Right lobe of liver (tissue), 6 donors: ENCODE results near the gene NLRP14. TPM values are rescaled to one million over a fixed set of nuclear protein-coding genes. Genes with fewer than 3 reads are reported as not detected.

Experiments
- ATAC-seq, 4 donors: fragments of 200-7000 bp; cut with Tn5 transposase; one replicate each; pipeline ENCODE4 v1.9.1; 2020; ENCODE audit warnings: mild to moderate bottlenecking in 4 of 4, moderate library complexity in 4 of 4
- DNase-seq, 3 donors: peaks; one replicate each; pipeline ENCODE4 v3.0.0-alpha.2; 2020
- H3K27ac ChIP-seq, 3 donors: fragments of 200-600 bp; one replicate each; pipeline ENCODE4 v1.8.0; 2022
- H3K27me3 ChIP-seq, 2 donors: fragments of 200-600 bp; one replicate each; pipeline ENCODE4 v1.8.0; 2022
- H3K36me3 ChIP-seq, 4 donors: fragments of 200-600 bp; sonication (generic) in 1 of 4; one replicate each; pipeline versions ENCODE4 v1.5.1 to v1.8.0; 2017 to 2022; ENCODE audit warnings: control low read depth in 1 of 4
- H3K4me1 ChIP-seq, 4 donors: fragments of 200-600 bp; sonication (generic) in 1 of 4; one replicate each; pipeline versions ENCODE4 v1.5.1 to v1.8.0; 2017 to 2022; ENCODE audit warnings: control low read depth in 1 of 4
- H3K4me3 ChIP-seq, 3 donors: fragments of 200-600 bp; one replicate each; pipeline ENCODE4 v1.8.0; 2022
- H3K9me3 ChIP-seq, 4 donors: fragments of 200-600 bp; sonication (generic) in 1 of 4; one replicate each; pipeline versions ENCODE4 v1.5.1 to v1.8.0; 2017 to 2022; ENCODE audit warnings: control low read depth in 1 of 4
- CTCF ChIP-seq, 4 donors: fragments of 200-600 bp in 3 of 4; fragments of 450-650 bp in 1 of 4; IDR thresholded peaks; one replicate each; pipeline versions ENCODE4 v1.5.1 to v1.8.0; 2016 to 2022; ENCODE audit warnings: antibody characterized with exemption in 4 of 4, mild to moderate bottlenecking in 2 of 4
- POLR2A ChIP-seq: fragments of 450-650 bp; IDR thresholded peaks from one replicate; pipeline ENCODE4 v1.6.1; 2017; ENCODE audit warnings: antibody characterized with exemption, mild to moderate bottlenecking
- WGBS: methylation state at CpG from one replicate; pipeline ENCODE4 v1.1.6; 2018; ENCODE audit warnings: low coverage, low lambda C conversion rate; ENCODE audit not compliant: insufficient coverage; ENCODE audit errors: missing lambda C conversion rate; 5-methylcytosine and 5-hydroxymethylcytosine counted together
- intact Hi-C, 2 donors: fragments of 100-400 bp; cut with DNase I; formaldehyde crosslinking; loops; one replicate each; pipeline versions ENCODE4 v1.11.2 to v1.14.1; 2022
- total RNA-seq, 6 experiments: library from RNA; depleted of rRNA in 2 of 6; stranded (reverse); fragments of >200 nt in 2 of 6; fragmentation: NEBNext Ultra II Directional in 3 of 6; extraction: Animal tissue kit (Norgen Biotek cat#: 25700) in 3 of 6; gene quantifications; one replicate each; pipeline versions ENCODE4 v1.1.0 to v1.2.4, GENCODE V29; 2016 to 2023
- donor health status: DM: no; HTN: yes; CAD: no.
- donor health status: DM: no; HTN: no; CAD: no.
- donor health status: DM: no; HTN: no; CAD: no.
- donor health status: DM: no; HTN: yes; CAD: no.
- donor health status: DM: no; HTN: yes; CAD: no.

NLRP14 gene
- total RNA-seq, 6 experiments from 2014 or later: 0.07 to 0.26 (median 0.10) TPM; not detected in 2

GRCh38 chr11:6995703-6996102 is 24.6 kb upstream of the NLRP14 start:
- Histone ChIP-seq H3K27me3 (no peaks in the 10 kb centered on the region), H3K4me3 (no peak overlapping the region), H3K27ac (no peak overlapping the region), H3K4me1 (peaks cover 0 to 3% (median 0%) of the 10 kb centered on the region in 4 donors), H3K36me3 (no peaks in the 10 kb centered on the region), H3K9me3 (no peaks in the 10 kb centered on the region)
- no peak for ATAC-seq
- DNase-seq: no peak
- intact Hi-C loops: no loop called here
- TF ChIP-seq CTCF (IDR thresholded peaks at IDR 0.05) (no peak), POLR2A (no peak)

DNA sequence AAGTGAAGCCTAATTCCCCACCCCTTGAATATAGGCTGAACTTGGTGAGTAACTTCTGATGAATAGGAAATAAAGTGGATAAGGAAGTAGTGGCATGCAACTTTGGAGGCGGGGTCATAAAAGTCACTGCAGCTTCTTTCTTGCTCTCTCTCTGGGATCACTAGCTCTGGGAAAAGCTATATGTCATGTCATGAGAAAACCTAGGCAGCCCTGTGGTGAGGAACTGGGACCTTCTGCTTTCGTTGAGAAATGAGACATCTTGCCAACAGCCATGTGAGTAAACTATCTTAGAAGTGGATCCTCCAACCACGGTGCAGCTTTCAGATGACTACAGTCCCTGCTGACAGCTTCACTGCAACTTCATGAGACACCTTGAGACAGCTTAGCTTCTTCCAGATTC is 15.8 kb upstream of the NLRP14 start:
- H3K4me3 ChIP-seq: no peak overlapping the region
- no peaks in the 10 kb centered on the region for H3K9me3 ChIP-seq
- no peaks in the 10 kb centered on the region for H3K27me3 ChIP-seq
- no peaks in the 10 kb centered on the region for H3K4me1 ChIP-seq
- WGBS: 48% methylated on average over 3 of the region's 3 CpGs
- DNase-seq (no peak), ATAC-seq (peak in 2 of 4 donors; percentile 27 to 32)
- H3K27ac ChIP-seq: no peak overlapping the region
- TF ChIP-seq POLR2A (no peak), CTCF (IDR thresholded peaks at IDR 0.05) (no peak)
- no peaks in the 10 kb centered on the region for H3K36me3 ChIP-seq
- intact Hi-C loops: no loop called here

DNA sequence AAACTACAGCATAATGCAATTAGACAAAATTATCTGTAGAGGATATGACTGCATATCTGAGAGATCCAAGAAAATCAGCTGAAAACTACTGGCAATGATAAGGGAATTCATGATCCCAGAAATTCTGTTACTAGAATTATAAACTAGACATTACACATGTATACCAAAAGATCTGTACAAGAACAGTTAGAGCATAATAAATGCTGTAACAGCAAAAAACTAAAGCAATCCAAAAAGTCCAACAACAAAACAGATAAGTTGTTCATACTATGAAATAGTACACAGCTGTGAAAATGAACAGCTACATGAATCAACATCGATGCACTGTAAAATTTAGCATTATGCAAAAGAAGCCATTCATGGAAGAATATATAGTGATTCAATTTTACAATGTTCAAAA is 6.2 kb upstream of the NLRP14 start:
- H3K4me3 ChIP-seq: no peak overlapping the region
- no peaks in the 10 kb centered on the region for H3K27me3 ChIP-seq
- H3K27ac ChIP-seq: no peak overlapping the region
- DNase-seq: no peak
- H3K4me1 ChIP-seq: no peaks in the 10 kb centered on the region
- intact Hi-C loops: no loop called here
- no peaks in the 10 kb centered on the region for H3K9me3 ChIP-seq
- no peaks in the 10 kb centered on the region for H3K36me3 ChIP-seq
- WGBS: 100% methylated on average over 1 of the region's 1 CpG
- ATAC-seq: no peak
- TF ChIP-seq POLR2A (no peak), CTCF (IDR thresholded peaks at IDR 0.05) (no peak)

GRCh38 chr11:7016011-7016410 is 4.3 kb upstream of the NLRP14 start:
- Histone ChIP-seq H3K27me3 (no peaks in the 10 kb centered on the region), H3K27ac (no peak overlapping the region), H3K36me3 (no peaks in the 10 kb centered on the region), H3K9me3 (no peaks in the 10 kb centered on the region), H3K4me3 (no peak overlapping the region), H3K4me1 (peaks cover 0 to 9% (median 0%) of the 10 kb centered on the region in 4 donors)
- DNase-seq: no peak
- intact Hi-C loops: no loop called here
- TF ChIP-seq CTCF (IDR thresholded peaks at IDR 0.05) (no peak), POLR2A (no peak)
- no peak for ATAC-seq
- WGBS: 70% methylated on average over 1 of the region's 1 CpG
